ENCODE results near the gene GKAP1.

- TF ChIP-seq TSHZ2 (CRISPR knock-in tag; IDR thresholded peaks at IDR 0.05) (no peak), CSRNP3 (CRISPR knock-in tag; IDR thresholded peaks at IDR 0.05) (no peak), RARB (CRISPR knock-in tag; IDR thresholded peaks at IDR 0.05) (no peak), BACH2 (CRISPR knock-in tag; IDR thresholded peaks at IDR 0.05; ENCODE audit: borderline replicate concordance) (no peak), OSR1 (CRISPR knock-in tag; IDR thresholded peaks at IDR 0.05) (no peak), TOX (CRISPR knock-in tag; IDR thresholded peaks at IDR 0.05; ENCODE audit: borderline replicate concordance) (no peak), ZC3H10 (CRISPR knock-in tag; IDR thresholded peaks at IDR 0.05) (no peak), ARNTL (CRISPR knock-in tag; IDR thresholded peaks at IDR 0.05; ENCODE audit: borderline replicate concordance, low read depth) (no peak), ZFP3 (CRISPR knock-in tag; IDR thresholded peaks at IDR 0.05) (no peak), TCF4 (CRISPR knock-in tag; IDR thresholded peaks at IDR 0.05; ENCODE audit: borderline replicate concordance) (no peak), CREB5 (CRISPR knock-in tag; IDR thresholded peaks at IDR 0.05; ENCODE audit: low read depth) (no peak), ESRRG (CRISPR knock-in tag; IDR thresholded peaks at IDR 0.05) (no peak)
Measured at GRCh38 chr9:83707518-83707767, 110.1 kb downstream of the GKAP1 start.

All from SK-N-SH treated with all-trans-retinoic acid at 6 μM for 48 hours (cell line).